GM21526 (cell line): Measurements from ENCODE around the gene RNF180.

Source experiments
- ATAC-seq: cut with Tn5 transposase; IDR thresholded peaks from one replicate; pipeline ENCODE4 v1.9.1; 2021; ENCODE audit warnings: moderate library complexity; ENCODE audit not compliant: unreplicated experiment, low FRiP score

Gene RNF180

GRCh38 chr5:64165500-64166200 lies at the start of gene RNF180:
Gene RNF180 (plus strand): TSS chr5:64165843. CDS start chr5:64200808, 34,965 bp downstream.
- no peak for ATAC-seq

- no peak for ATAC-seq
Measured at GRCh38 chr5:64125521-64125920, 40.1 kb upstream of the RNF180 start.

- ATAC-seq = no peak
Measured at GRCh38 chr5:64126202-64126741, 39.4 kb upstream of the RNF180 start.

GRCh38 chr5:64140018-64140417 lies 25.6 kb upstream of the RNF180 start:
- no peak for ATAC-seq

- no peak for ATAC-seq
Measured at GRCh38 chr5:64144425-64145215, 21.0 kb upstream of the RNF180 start.

- ATAC-seq = no peak
Measured at GRCh38 chr5:64145216-64145895, 20.3 kb upstream of the RNF180 start.

GRCh38 chr5:64147379-64147778 lies 18.3 kb upstream of the RNF180 start:
- ATAC-seq = no peak

- no peak for ATAC-seq
Measured at GRCh38 chr5:64147849-64148441, 17.7 kb upstream of the RNF180 start.

- no peak for ATAC-seq
Measured at GRCh38 chr5:64149268-64149667, 16.4 kb upstream of the RNF180 start.

GRCh38 chr5:64149857-64150521 lies 15.7 kb upstream of the RNF180 start:
- no peak for ATAC-seq

GRCh38 chr5:64156261-64156660 lies 9.4 kb upstream of the RNF180 start:
- ATAC-seq = no peak

GRCh38 chr5:64158827-64159226 lies 6.8 kb upstream of the RNF180 start:
- no peak for ATAC-seq

- no peak for ATAC-seq
Measured at GRCh38 chr5:64160201-64160600, 5.4 kb upstream of the RNF180 start.

- ATAC-seq = no peak
Measured at GRCh38 chr5:64161420-64161819, 4.2 kb upstream of the RNF180 start.

GRCh38 chr5:64163135-64163534 lies 2.5 kb upstream of the RNF180 start:
- no peak for ATAC-seq

GRCh38 chr5:64163746-64164145 lies 1.9 kb upstream of the RNF180 start:
- no peak for ATAC-seq

- ATAC-seq = no peak
Measured at GRCh38 chr5:64164166-64164565, 1.5 kb upstream of the RNF180 start.

- no peak for ATAC-seq
Measured at GRCh38 chr5:64165160-64165499, 513 bp upstream of the RNF180 start.

- no peak for ATAC-seq
Measured at GRCh38 chr5:64166201-64166959, 737 bp downstream of the RNF180 start.

GRCh38 chr5:64176301-64176700 lies 10.7 kb downstream of the RNF180 start:
- ATAC-seq = no peak
